Dermis blood vessel endothelial cell (primary cell): Measurements from ENCODE around the gene RPL41. TPM values are rescaled to one million over a fixed set of nuclear protein-coding genes. Genes with fewer than 3 reads are reported as not detected.
"Not testable (repeated sequence)": the region's sequence is repeated elsewhere in the genome, so short reads cannot be mapped to it uniquely, and the experiment has no call there.

ENCODE experiments used
- DNase-seq: peaks from one replicate; pipeline ENCODE4 v3.0.0; 2010
- total RNA-seq: library from RNA; depleted of rRNA; stranded (reverse); fragments of >200 nt; gene quantifications from 2 replicates; pipeline ENCODE4 v1.2.3, GENCODE V29; 2014

The RPL41 gene
- total RNA-seq, 1 donor from 2014 or later: 2,567 TPM

DNA sequence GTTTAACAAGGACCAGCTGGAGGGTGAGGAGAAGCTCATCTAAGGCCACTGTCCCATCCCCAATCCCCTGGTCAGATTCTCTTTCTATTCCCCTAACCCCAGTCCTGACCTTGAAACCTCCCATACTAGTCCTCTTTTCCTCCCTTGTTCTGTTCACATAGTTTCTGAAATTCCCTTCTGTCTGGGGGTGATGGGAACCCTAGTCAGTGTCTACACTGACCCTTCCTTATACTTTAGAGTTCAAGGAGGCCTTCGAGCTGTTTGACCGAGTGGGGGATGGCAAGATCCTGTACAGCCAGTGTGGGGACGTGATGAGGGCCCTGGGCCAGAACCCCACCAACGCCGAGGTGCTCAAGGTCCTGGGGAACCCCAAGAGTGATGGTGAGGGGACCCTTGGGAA lies 38.4 kb downstream of the RPL41 start:
- DNase-seq: no peak

DNA sequence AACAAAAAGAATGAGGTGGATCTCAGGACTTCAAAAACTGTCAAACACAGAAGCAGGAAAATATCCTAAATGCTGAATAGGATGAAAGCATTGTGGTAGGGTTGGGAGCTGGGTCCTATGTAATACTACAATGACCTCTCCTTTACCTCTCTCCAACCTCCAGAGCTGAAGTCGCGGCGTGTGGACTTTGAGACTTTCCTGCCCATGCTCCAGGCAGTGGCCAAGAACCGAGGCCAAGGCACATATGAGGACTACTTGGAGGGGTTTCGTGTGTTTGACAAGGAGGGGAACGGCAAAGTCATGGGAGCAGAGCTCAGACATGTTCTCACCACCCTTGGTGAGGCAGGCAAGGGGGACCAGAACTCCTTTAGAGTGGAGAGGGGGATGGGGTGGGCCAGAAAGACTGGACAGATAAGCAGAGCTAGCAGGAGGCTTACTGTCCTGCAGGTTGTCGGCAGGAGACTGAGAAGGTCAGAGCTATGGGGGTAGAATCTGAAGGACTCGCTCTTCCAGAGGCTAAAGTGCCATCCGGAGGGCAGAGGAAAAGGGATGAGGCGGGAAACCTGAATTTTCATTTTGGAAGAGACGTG lies 38.9 kb downstream of the RPL41 start:
- DNase-seq: no peak

DNA sequence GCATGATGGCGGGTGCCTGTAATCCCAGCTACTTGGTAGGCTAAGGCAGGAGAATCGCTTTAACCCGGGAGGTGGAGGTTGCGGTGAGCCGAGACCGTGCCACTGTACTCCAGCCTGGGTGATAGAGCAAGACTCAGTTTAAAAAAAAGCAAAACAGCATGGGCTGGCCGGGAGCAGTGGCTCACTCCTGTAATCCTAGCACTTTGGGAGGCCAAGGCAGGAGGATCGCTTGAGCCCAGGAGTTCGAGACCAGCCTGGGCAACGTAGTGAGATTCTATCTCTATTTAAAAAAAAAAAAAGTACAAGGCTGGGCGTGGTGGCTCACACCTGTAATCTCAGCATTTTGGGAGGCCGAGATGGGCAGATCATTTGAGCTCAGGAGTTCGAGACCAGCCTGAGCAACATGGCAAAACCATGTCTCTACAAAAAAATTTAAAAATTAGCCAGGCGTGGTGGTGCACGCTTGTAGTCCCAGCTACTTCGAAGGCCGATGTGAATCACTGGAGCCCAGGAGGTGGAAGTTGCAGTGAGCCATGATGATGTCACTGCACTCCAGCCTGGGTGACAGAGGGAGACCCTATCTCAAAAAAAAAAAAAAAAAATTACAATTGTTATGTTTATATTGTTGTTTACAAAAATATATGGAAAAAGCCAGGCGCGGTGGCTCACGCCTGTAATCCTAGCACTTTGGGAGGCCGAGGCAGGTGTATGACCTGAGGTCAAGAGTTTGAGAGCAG lies 40.2 kb downstream of the RPL41 start:
- DNase-seq: not testable (repeated sequence)

DNA sequence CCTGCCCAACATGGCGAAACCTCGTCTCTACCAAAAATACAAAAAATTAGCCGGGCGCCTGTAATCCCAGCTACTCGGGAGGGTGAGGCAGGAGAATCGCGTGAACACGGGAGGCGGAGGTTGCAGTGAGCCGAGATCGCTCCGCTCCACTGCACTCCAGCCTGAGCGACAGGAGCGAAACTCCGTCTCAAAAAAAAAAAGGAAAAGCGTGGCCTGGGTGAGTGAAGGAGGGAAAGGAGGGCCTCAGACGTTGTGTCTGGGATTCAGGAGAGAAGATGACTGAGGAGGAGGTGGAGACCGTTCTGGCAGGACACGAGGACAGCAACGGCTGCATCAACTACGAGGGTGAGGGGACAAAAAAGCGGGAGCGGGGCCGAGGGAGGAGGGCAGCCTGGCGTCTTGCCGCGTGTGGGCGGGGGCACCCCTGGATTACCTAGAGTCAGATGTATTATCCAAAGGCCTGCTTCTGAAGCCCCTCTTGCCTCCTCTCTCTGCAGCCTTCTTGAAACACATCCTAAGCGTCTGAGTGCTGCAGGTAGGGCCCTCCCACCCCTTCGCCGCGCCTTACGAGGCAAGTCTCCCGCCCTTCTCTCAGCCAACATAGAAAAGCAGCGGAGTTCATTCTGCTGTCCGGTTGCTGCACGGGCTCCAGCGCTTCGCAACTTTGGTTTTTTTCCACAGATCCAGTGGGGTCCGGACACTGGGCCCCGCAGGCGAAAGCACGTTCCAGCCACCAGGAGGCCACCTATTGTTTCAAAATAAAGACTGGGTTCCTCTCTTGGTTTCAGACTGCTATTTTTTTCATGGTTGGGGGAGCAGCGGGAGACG lies 41.0 kb downstream of the RPL41 start:
- peak; percentile 88 for DNase-seq

DNA sequence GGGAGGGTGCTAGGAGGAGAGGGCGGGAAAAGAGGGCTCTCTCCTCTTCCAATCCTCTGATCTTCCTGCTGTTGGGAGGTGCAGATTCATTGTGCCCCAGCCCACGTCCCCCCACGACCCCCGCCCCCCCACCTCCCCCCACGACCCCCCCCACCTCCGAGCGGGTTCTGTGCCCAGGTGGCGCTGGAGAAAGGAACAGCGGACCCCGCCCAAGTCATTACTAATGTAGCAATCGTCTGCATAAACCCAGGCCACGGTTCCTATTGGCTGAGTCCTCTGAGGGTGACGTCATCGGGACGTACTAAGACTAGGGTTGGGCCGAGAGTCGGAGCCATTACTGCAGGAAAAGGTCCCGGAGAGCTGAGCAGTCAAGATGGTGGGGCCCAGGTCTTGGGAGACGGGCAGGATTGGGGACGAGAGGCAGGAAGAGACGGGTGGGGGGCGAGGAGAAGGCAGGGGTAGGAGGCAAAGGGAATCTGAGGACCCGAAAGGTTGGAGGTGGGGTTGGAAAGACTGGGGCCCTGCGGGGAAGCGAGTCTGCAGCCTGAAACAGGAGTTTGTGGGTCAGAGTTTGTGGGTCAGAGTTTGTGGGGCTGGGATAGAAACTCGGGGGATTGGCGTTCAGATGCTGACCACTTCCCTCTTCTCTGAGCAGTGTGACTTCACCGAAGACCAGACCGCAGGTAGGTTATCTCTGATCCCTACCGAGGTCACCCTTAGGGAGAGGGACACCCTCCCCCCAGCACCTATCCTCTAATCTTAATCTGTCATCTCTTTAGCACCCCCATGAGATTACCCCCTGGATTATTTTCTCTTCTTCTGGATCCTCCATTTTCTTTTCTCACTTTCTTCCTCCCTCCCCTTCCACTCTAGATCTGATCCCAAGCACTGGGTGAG lies 41.8 kb downstream of the RPL41 start, which contains the start of gene MYL6:
MYL6 (plus strand) TSS at position 331 of the 897 bp plus-strand sequence; CDS start at position 374, 43 bp downstream.
- DNase-seq: peak; percentile 99

DNA sequence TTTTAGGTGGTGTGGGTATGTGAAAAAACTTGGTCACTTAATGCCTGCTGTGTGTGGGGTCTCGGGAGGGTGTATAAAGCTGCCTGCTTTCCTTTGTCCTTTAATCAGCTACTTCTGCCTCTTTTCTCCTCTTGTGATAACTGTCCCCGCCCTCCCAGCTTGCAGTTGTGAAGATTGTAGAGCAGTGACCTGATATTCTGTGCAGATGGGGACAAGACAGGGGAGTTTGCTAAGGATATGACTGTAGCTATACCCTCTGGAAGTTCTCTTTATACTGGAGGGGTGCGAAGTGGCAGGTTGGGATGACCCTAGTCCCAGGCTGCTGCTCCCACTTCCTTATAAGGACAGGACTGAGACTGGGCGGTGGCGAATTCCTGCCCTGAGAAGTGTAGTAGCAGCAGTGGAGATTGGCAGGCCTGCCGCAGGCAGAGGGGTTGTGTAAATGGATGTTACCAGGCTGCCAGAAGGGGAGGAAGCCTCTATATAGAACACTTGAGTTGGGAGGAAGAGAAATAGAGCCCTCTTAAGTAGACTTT lies 42.6 kb downstream of the RPL41 start:
- peak; percentile 69 for DNase-seq

DNA sequence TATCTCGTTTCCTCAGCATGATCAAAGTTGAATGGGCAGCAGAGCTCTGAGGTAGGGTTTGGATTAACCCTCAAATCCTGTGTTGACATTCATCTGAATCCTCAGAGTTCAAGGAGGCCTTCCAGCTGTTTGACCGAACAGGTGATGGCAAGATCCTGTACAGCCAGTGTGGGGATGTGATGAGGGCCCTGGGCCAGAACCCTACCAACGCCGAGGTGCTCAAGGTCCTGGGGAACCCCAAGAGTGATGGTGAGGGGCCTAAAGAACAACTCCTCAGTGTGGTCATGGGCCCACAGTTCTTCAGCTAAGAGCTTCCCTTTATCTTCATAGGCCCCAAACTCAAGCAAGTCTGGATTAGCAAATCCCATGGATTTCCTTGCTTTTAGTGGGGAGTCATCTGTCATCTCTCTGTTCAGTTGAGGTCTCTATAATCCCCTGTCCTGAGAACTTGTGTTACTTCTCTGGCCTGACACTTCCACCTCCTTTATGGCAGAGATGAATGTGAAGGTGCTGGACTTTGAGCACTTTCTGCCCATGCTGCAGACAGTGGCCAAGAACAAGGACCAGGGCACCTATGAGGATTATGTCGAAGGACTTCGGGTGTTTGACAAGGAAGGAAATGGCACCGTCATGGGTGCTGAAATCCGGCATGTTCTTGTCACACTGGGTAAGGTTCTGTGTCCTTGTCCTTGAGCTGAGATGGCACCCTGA lies 43.2 kb downstream of the RPL41 start:
- no peak for DNase-seq

DNA sequence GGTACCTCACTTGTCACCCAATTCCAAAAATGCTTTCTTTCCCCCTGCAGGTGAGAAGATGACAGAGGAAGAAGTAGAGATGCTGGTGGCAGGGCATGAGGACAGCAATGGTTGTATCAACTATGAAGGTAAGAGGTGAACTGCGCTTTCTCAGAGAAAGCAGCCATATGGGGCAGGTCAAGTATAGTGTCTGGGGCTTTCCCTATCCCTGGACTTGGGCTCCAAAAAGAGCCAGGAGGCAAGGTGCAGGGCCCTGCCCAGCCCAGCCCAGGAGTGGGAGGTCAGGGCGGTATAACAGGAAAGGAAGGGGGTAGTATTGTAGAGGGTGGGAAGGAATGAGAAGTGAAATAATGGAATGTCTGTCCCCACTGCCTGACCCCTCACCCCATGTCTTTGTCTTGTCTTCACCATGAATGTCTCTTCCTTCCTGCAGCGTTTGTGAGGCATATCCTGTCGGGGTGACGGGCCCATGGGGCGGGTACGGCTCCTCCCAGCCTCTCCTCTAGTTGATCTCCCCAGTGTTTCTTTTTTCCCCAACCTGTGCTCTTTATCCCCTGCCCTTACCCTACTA lies 43.8 kb downstream of the RPL41 start:
- peak; percentile 83 for DNase-seq

DNA sequence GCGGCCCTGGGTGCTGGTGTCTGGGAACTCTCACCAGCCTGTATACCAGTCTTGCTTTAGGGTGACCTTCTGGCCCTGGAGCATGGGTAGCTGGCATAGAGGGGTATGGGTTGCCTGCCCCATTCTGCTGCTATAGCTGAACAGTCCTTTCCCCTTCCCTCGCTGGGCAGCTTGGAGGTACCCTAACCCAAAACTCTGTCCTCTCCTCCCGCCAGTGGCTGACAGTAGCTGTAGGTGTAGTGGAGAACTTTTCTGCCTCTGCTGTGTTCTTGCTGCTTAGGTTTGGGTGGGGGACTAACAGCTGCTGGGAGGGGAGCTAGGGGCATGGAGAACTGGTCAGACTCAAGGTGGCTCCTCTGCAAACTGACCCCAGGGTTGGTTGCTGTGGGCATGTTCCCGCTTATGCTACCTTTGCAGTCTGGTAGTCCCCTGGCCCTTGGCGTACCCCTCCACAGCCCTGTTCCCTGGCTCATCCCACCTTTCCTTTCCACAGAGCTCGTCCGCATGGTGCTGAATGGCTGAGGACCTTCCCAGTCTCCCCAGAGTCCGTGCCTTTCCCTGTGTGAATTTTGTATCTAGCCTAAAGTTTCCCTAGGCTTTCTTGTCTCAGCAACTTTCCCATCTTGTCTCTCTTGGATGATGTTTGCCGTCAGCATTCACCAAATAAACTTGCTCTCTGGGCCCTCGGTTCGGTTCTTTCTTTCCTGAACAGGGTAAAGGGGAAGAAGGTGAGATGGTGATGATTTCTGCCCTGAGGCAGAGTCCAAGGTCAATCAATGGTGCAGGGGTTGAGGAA lies 44.7 kb downstream of the RPL41 start:
- no peak for DNase-seq

DNA sequence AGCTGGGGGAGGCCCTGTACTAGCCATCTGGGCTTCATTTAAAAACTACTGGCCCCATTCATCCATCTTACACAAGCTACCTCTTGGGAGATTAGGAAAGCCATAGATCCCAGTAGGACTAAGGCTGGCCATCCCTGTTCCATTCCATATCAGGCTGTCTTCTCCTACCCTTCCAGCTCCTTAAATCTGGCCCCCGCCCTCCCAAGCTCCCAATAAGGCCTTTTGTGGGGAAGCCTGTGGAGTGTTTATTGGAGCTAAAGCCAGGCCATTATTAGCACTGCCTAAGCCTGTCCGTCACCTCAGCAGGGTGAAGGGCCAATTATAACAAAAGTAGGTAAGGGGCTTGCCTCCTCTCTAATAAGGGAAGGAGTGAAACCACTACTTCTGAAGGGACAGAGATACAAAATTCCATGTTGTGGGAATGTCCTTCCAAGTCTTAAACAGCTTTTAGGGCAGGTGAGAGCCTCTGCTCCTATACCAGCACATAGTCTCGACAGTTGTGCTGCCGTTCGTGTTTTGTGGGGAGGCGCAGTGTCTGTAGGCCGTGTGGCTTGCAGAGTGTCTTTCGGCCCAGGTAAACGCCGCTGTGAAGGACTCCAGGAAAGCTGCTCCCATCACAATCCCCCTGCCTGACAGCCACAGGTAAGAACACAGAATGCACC lies 45.4 kb downstream of the RPL41 start:
- DNase-seq: no peak

DNA sequence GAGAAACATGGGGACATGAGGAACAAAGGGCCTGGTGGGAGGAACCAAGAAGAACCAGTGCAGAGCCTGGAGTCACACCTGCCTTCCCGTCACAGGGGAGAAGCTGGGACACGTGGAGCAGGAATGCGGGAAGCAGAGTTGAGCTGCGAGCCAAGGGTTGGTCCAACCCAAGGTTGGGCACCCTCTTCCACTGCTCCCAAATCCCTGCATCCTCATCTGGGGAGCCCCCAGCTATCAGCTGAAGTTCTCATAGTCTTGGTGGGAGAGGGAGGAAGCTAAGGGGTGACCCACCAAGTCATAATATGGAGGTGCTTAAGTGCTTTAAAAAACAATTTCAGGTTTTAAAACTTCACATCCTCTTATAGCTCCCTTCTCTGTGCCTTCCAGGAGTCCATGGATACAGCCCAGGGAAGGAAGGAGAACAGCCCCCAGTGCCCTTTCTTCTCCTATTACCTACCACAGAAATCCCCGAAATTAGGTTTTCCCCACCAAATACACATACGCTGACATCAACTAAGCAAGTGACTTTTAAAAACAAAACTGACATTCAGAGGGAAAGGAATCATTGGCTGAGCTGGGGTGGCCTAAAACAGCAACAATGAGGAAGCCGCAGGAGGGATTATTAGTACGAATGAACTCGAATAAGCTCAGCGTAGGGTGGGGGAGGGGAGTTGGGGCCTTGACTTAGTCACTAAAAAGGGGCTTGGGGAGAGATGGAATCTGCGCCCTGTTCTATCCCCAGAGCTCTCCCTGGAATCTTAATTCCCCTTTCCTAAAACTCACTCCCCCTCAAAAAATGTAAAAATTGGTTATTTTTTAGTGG lies 46.2 kb downstream of the RPL41 start:
- DNase-seq: no peak

DNA sequence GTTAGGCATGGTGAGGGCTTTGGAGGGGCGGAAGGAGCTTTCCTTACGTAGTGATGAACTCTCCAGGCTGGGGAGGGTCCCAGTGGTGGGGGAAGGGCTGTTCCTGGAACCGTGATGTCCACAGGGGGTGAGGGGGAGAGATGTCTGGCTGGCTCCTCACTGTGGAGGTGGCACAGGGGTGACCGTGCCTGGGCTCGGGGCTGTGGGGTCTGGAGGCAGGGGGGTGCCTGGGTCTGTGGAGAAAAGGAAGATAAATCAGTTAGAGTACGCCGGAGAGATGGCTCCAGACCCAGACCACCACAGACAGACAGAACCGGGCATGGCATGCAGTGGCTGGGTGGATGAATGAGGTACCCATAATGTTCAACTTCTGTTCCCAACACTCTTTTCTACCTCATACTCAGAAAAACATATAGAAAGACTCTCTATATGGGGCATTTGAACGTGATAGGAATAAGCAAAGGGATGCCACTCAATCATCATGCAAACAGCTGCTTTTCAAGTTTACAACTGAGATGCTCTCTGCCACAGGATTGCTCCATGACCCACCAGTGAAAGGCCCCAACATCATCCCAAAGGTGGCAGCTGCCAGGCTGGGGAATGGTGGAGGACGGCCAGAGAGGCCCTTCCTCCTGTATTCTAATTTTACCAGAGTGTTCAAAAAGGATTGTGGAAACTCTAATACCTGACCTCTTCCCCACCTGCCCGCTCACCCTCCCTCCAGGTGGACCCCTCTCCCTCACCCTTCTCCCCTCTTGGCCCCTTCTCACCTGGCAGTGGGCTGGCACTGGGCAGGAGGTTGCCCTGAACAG lies 47.3 kb downstream of the RPL41 start:
- DNase-seq: no peak

DNA sequence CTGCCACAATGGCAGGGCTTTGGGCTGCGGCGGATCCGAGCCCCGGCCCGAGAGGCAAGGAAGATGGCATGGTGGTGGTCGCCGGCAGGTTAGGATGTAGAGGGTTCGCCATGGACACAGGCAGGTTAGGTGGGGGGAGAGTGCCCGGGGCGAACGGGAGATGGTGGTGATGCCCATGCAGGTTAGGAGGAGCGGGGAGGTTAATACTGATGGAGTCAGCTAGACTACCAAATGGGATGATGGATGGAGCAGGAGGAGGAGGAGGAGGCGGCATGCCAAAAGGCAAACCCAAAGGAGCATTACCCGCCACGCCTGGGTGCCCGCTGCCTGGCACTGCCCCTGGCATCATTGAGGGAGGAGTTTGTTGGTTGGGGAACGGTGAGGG lies 47.9 kb downstream of the RPL41 start:
- DNase-seq: no peak

DNA sequence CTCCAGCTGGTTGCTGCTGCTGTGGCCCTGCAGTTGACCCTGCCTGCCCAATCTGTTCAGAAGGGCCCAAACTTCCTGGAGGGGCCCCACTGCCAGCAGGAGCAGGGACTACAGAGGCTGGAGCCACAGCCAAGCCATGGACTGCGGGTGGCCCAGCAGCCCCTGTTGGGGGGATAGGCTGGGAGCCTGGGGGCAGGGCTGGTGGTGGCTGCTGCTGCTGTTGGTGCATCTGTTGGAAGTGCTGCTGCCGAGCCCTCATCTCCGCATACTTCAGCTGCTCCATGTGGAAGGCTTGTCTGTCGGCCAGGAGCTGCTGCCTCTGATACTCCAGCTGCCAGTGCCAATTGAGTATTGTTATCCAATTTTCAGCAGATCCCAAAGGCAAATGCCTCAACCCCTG lies 48.9 kb downstream of the RPL41 start:
- DNase-seq: no peak
